SU-DHL-6 (cell line): ENCODE results near the gene SIX4.

ENCODE experiments used
- H2AFZ ChIP-seq: fragments of 200-600 bp; sonication (generic); 2 replicates; pipeline ENCODE4 v1.6.1; 2014; ENCODE audit warnings: low read depth, mild to moderate bottlenecking, moderate library complexity, mixed read lengths, antibody characterized with exemption, low read length; ENCODE audit not compliant: severe bottlenecking
- H3F3A ChIP-seq: fragments of 200-600 bp; shearing (Covaris generic); 2 replicates; pipeline ENCODE4 v1.6.0; 2016; ENCODE audit warnings: antibody characterized with exemption, mild to moderate bottlenecking; ENCODE audit not compliant: insufficient read depth
- H3K27ac ChIP-seq: fragments of 200-600 bp; sonication (generic); 2 replicates; pipeline ENCODE4 v1.5.1; 2016; ENCODE audit warnings: low read depth, mild to moderate bottlenecking, low read length, moderate library complexity, mixed read lengths
- H3K27me3 ChIP-seq: fragments of 200-600 bp; sonication (generic), shearing (Covaris generic); 2 replicates; pipeline ENCODE4 v1.6.0; 2014; ENCODE audit warnings: mild to moderate bottlenecking, low read length
- H3K36me3 ChIP-seq: fragments of 200-600 bp; sonication (generic); 2 replicates; pipeline ENCODE4 v1.6.1; 2014; ENCODE audit warnings: mild to moderate bottlenecking, low read length, mixed read lengths
- H3K4me2 ChIP-seq: fragments of 300-600, 200-600 bp; shearing (Covaris generic), sonication (generic); 2 replicates; pipeline ENCODE4 v1.6.0; 2014; ENCODE audit warnings: low read length, low read depth, mild to moderate bottlenecking; ENCODE audit not compliant: poor library complexity, severe bottlenecking
- H3K4me3 ChIP-seq: fragments of 200-600 bp; sonication (generic); 2 replicates; pipeline ENCODE4 v1.5.1; 2014; ENCODE audit warnings: antibody characterized with exemption, low read length, mild to moderate bottlenecking, mixed read lengths; ENCODE audit not compliant: insufficient read depth, poor library complexity, severe bottlenecking
- H3K79me2 ChIP-seq: fragments of 200-600 bp; sonication (generic); 2 replicates; pipeline ENCODE4 v1.6.1; 2014; ENCODE audit warnings: mild to moderate bottlenecking, low read length, moderate library complexity; ENCODE audit not compliant: insufficient read depth
- H3K9ac ChIP-seq: fragments of 200-600 bp; sonication (generic); 2 replicates; pipeline ENCODE4 v1.7.0; 2014; ENCODE audit warnings: mild to moderate bottlenecking, low read length
- H3K9me2 ChIP-seq: fragments of 200-600 bp; sonication (generic); replicated peaks from 2 replicates; pipeline ENCODE4 v1.6.1; 2014; ENCODE audit warnings: low read length; ENCODE audit not compliant: insufficient read depth
- H3K9me3 ChIP-seq: fragments of 200-600 bp; sonication (generic); 2 replicates; pipeline ENCODE4 v1.6.1; 2014; ENCODE audit warnings: low read length, mixed read lengths; ENCODE audit not compliant: insufficient read depth
- H4K20me1 ChIP-seq: fragments of 200-600 bp; sonication (generic); 2 replicates; pipeline ENCODE4 v1.6.1; 2014; ENCODE audit warnings: low read depth, mild to moderate bottlenecking, antibody characterized with exemption, low read length, moderate library complexity, mixed read lengths
- EZH2phosphoT487 ChIP-seq: fragments of 200-600 bp; sonication (generic), shearing (Covaris generic); conservative IDR thresholded peaks from 2 replicates; pipeline ENCODE4 v1.6.1; 2018; ENCODE audit warnings: mild to moderate bottlenecking, antibody characterized with exemption, low read length, moderate library complexity, mixed read lengths
- TF ChIP-seq, protein P1 (sequence below): fragments of 200-600 bp; sonication (generic); IDR thresholded peaks from one replicate; pipeline ENCODE4 v1.5.1; 2017; ENCODE audit warnings: antibody characterized with exemption, mild to moderate bottlenecking, low read length, moderate library complexity; ENCODE audit not compliant: insufficient read depth, poor library complexity, severe bottlenecking

The SIX4 gene

DNA sequence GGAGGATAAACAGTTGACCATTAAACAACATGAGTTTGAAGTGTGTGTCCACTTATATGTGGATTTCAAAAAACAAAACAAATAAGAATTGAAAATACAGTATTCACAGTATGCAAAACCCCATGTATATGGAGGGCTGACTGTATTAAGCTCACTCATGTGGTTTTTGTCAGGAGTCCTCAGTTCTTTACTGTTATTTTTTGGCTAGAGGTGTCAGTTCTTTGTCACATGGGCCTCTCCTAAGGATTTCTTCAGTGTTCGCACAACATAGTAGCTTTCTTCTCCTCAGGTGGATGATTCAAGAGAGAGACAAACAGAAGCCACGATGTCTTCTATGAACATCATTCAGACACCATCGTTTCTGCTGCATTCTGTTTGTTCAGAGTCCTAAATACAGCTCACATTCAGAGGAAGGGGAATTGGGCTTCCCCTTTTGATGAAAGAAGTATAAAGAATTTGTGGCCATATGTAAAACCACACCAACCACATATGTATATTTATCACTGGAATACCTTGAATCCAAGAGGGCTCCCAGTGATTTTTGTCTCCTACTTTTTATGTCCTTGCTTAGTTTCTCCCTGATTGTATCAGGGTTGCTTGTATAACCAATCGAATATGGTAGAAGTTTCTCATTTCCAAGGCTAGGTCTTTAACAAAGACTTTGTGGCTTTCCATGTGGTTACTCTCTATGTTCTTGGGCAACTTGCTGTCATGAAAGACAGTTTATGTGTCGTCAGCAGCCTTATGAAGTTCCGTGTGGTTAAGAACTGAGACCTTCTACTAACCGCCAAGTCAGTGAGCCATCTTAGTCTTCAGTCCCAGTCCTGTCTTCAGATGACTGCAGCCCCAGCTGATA, 29.3 kb upstream of the SIX4 start:
- peaks cover 57% of the 10 kb centered on the region for H4K20me1 ChIP-seq
- no peaks in the 10 kb centered on the region for H3K9me2 ChIP-seq
- H3K79me2 ChIP-seq, result peaks cover 24% of the 10 kb centered on the region
- no peak overlapping the region for H3K4me2 ChIP-seq
- H3F3A ChIP-seq, result no peaks in the 10 kb centered on the region
- no peak overlapping the region for H3K9ac ChIP-seq
- no peak overlapping the region for H3K4me3 ChIP-seq
- H3K27ac ChIP-seq, result no peak overlapping the region
- no peak overlapping the region for H2AFZ ChIP-seq
- H3K27me3 ChIP-seq, result no peaks in the 10 kb centered on the region
- no peak for TF ChIP-seq EZH2phosphoT487
- TF ChIP-seq, protein P1, sequence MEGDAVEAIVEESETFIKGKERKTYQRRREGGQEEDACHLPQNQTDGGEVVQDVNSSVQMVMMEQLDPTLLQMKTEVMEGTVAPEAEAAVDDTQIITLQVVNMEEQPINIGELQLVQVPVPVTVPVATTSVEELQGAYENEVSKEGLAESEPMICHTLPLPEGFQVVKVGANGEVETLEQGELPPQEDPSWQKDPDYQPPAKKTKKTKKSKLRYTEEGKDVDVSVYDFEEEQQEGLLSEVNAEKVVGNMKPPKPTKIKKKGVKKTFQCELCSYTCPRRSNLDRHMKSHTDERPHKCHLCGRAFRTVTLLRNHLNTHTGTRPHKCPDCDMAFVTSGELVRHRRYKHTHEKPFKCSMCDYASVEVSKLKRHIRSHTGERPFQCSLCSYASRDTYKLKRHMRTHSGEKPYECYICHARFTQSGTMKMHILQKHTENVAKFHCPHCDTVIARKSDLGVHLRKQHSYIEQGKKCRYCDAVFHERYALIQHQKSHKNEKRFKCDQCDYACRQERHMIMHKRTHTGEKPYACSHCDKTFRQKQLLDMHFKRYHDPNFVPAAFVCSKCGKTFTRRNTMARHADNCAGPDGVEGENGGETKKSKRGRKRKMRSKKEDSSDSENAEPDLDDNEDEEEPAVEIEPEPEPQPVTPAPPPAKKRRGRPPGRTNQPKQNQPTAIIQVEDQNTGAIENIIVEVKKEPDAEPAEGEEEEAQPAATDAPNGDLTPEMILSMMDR, result no peak
- no peaks in the 10 kb centered on the region for H3K9me3 ChIP-seq
- no peaks in the 10 kb centered on the region for H3K36me3 ChIP-seq

DNA sequence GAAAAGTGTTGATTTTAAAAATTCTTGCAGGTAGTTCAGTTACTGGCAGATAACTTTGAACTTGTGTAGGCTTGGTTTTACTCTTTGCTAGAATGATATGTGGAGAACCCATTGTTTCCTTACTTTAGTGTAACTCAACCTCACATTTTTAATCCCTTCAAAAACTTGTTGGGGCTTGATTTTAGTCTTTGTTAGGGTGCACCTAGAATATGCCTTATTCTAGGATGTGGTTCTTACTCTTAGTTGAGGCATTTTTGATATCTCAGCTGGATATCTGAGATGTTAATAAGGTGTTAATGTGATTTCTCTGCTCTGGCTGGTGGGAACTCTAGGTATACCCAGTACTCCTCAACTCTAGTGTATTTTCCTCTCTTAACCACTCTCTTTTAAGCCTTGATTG, 20.4 kb upstream of the SIX4 start:
- H3F3A ChIP-seq, result no peaks in the 10 kb centered on the region
- no peak overlapping the region for H3K9ac ChIP-seq
- H3K36me3 ChIP-seq, result 0 out of 2 replicates have a peak, but pooled peaks cover 2% of the 10 kb centered on the region
- no peak overlapping the region for H3K27ac ChIP-seq
- peaks cover 59% of the 10 kb centered on the region for H3K79me2 ChIP-seq
- TF ChIP-seq EZH2phosphoT487, result no peak
- TF ChIP-seq, protein P1, result no peak
- no peak overlapping the region for H3K4me3 ChIP-seq
- no peak overlapping the region for H3K4me2 ChIP-seq
- H2AFZ ChIP-seq, result no peak overlapping the region
- no peaks in the 10 kb centered on the region for H3K27me3 ChIP-seq
- H3K9me3 ChIP-seq, result no peaks in the 10 kb centered on the region
- no peaks in the 10 kb centered on the region for H3K9me2 ChIP-seq
- H4K20me1 ChIP-seq, result peaks cover 12% of the 10 kb centered on the region; the same call in 1 of the 2 replicates

DNA sequence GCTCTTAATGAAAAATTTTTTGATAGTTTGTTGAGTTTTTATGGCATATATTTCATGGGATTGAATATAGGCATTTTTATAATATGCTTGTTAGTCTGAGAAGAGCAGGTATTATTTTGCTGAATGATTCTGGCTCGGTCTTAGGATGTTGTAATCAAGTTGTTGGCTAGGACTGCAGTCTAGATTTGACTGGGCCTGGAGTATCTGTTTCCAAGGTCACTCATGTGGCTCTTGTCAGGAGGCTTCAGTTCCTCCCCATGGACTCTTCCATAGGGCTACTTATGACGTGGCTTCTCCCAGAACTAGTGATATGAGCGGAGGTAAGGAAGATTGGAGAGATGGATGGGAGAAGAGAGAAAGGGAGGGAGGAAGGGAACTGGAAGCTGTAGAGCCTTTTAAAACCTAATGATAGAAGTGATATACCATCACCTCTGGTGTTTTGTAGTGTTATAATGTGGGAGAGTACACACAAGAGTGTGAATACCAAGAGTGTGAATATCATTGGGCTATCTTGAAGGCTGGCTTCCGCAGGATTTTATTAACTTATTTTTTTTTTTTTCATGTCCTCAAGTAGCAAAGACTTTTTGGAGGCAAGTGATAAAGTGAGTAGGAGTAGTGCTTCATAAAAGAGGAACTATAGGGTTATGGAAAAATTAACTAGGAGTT, 14.8 kb upstream of the SIX4 start:
- H4K20me1 ChIP-seq, result 0 out of 2 replicates have a peak, but pooled peaks cover 5% of the 10 kb centered on the region
- no peak overlapping the region for H3K4me2 ChIP-seq
- no peak overlapping the region for H3K9ac ChIP-seq
- H3K27me3 ChIP-seq, result no peaks in the 10 kb centered on the region
- H3K4me3 ChIP-seq, result no peak overlapping the region
- peaks cover 80% of the 10 kb centered on the region for H3K79me2 ChIP-seq
- no peaks in the 10 kb centered on the region for H3K9me2 ChIP-seq
- no peak overlapping the region for H2AFZ ChIP-seq
- 0 out of 2 replicates have a peak, but pooled peaks cover 2% of the 10 kb centered on the region for H3K36me3 ChIP-seq
- H3K9me3 ChIP-seq, result no peaks in the 10 kb centered on the region
- TF ChIP-seq, protein P1, result no peak
- TF ChIP-seq EZH2phosphoT487, result no peak
- peaks cover 6% of the 10 kb centered on the region; the same call in 1 of the 2 replicates for H3F3A ChIP-seq
- no peak overlapping the region for H3K27ac ChIP-seq
